GM21447 (cell line): ENCODE measurements around the gene ARPC1B.
"Not testable (repeated sequence)": the region's sequence is repeated elsewhere in the genome, so short reads cannot be mapped to it uniquely, and the experiment has no call there.

ENCODE experiments used
- ATAC-seq: cut with Tn5 transposase; IDR thresholded peaks from one replicate; pipeline ENCODE4 v1.9.1; 2021; ENCODE audit not compliant: unreplicated experiment

Gene ARPC1B

GRCh38 chr7:99408379-99409191, 34.1 kb downstream of the ARPC1B start, which contains the start of the genes BUD31 and PDAP1:
BUD31 (plus strand) TSS chr7:99408969; CDS start chr7:99411093, 2,124 bp downstream.
PDAP1 (minus strand) TSS chr7:99408597; CDS start chr7:99408548, 49 bp downstream.
- ATAC-seq: peak; percentile 79

GRCh38 chr7:99409192-99409572, 34.7 kb downstream of the ARPC1B start:
- peak; percentile 5 for ATAC-seq

GRCh38 chr7:99409806-99410205, 35.3 kb downstream of the ARPC1B start:
- ATAC-seq: no peak

- no peak for ATAC-seq
Measured at GRCh38 chr7:99410635-99411034, 36.1 kb downstream of the ARPC1B start.

- not testable (repeated sequence) for ATAC-seq
Measured at GRCh38 chr7:99415513-99416127, 41.1 kb downstream of the ARPC1B start.

GRCh38 chr7:99418260-99418659, 43.7 kb downstream of the ARPC1B start:
- ATAC-seq: no peak

- ATAC-seq: no peak
Measured at GRCh38 chr7:99419323-99420021, 44.9 kb downstream of the ARPC1B start.

- no peak for ATAC-seq
Measured at GRCh38 chr7:99420213-99420612, 45.7 kb downstream of the ARPC1B start.

- no peak for ATAC-seq
Measured at GRCh38 chr7:99420986-99421385, 46.5 kb downstream of the ARPC1B start.

- no peak for ATAC-seq
Measured at GRCh38 chr7:99422186-99422585, 47.7 kb downstream of the ARPC1B start.

GRCh38 chr7:99422625-99423024, 48.1 kb downstream of the ARPC1B start:
- ATAC-seq: no peak

GRCh38 chr7:99424932-99425730, 50.6 kb downstream of the ARPC1B start:
- no peak for ATAC-seq

GRCh38 chr7:99428972-99429566, 54.5 kb downstream of the ARPC1B start:
- no peak for ATAC-seq

- ATAC-seq: no peak
Measured at GRCh38 chr7:99429756-99430155, 55.2 kb downstream of the ARPC1B start.

- not testable (repeated sequence) for ATAC-seq
Measured at GRCh38 chr7:99431756-99432540, 57.4 kb downstream of the ARPC1B start.

- no peak for ATAC-seq
Measured at GRCh38 chr7:99433158-99433557, 58.6 kb downstream of the ARPC1B start.

- no peak for ATAC-seq
Measured at GRCh38 chr7:99437946-99438572, 63.5 kb downstream of the ARPC1B start.

- peak; percentile 92 for ATAC-seq
Measured at GRCh38 chr7:99438573-99439480, 64.3 kb downstream of the ARPC1B start, which contains the start of the genes CPSF4 and PTCD1. CPSF4 (plus strand) TSS chr7:99438943; CDS start chr7:99439083, 140 bp downstream. PTCD1 (minus strand) TSS chr7:99438798; CDS start chr7:99435242, 3,556 bp downstream.
